ENCODE data around the gene PXDN.

PXDN gene

GRCh38 chr2:1591978-1592907 is 152.1 kb downstream of the PXDN start:
- DNase-seq, result no peak

GRCh38 chr2:1591461-1591770 is 152.9 kb downstream of the PXDN start:
- DNase-seq, result no peak

GRCh38 chr2:1590596-1591460 is 153.5 kb downstream of the PXDN start:
- DNase-seq, result no peak

- DNase-seq, result no peak
Measured at GRCh38 chr2:1588978-1589621, 155.2 kb downstream of the PXDN start.

- DNase-seq, result no peak
Measured at GRCh38 chr2:1588051-1588977, 156.0 kb downstream of the PXDN start.

- no peak for DNase-seq
Measured at GRCh38 chr2:1586923-1587840, 157.1 kb downstream of the PXDN start.

- no peak for DNase-seq
Measured at GRCh38 chr2:1586251-1586922, 157.9 kb downstream of the PXDN start.

GRCh38 chr2:1585635-1586034 is 158.7 kb downstream of the PXDN start:
- DNase-seq, result no peak

GRCh38 chr2:1584691-1585485 is 159.4 kb downstream of the PXDN start:
- no peak for DNase-seq

- DNase-seq, result no peak
Measured at GRCh38 chr2:1584051-1584531, 160.2 kb downstream of the PXDN start.

GRCh38 chr2:1582891-1583341 is 161.4 kb downstream of the PXDN start:
- no peak for DNase-seq

- no peak for DNase-seq
Measured at GRCh38 chr2:1581965-1582625, 162.2 kb downstream of the PXDN start.
